Endothelial cell of umbilical vein (primary cell): ENCODE results near the gene JPH2. TPM values are rescaled to one million over a fixed set of nuclear protein-coding genes. Genes with fewer than 3 reads are reported as not detected.

Experiments used
- BruUV-seq: library from RNA; stranded (reverse); fragments of 400-500 nt; replicated peaks from 2 replicates; lab custom pipeline; 2021; lab: Mats Ljungman, UMichigan
- CTCF ChIA-PET: fragments of 300-600, 350-600 bp; sonication (Branson Sonifier 250); formaldehyde crosslinking; loops from one replicate; lab custom pipeline; 2021; ENCODE audit warnings: antibody characterized with exemption, inconsistent platforms; lab: Charles Lee
- POLR2A ChIA-PET: fragments of 300-600, 350-600 bp; sonication (Branson Sonifier 250); formaldehyde crosslinking; loops from one replicate; lab custom pipeline; 2021; ENCODE audit warnings: antibody characterized with exemption, inconsistent platforms; lab: Charles Lee
- DNase-seq: peaks from one replicate; pipeline ENCODE4 v3.0.0-alpha.2; 2011; ENCODE audit warnings: low read depth, low spot score
- FAIRE-seq: peaks from 2 replicates; lab custom pipeline; 2011; peaks lifted over from hg19 to GRCh38; lab: Jason Lieb, UNC
- H2AFZ ChIP-seq: 2 replicates; pipeline ENCODE4 v1.6.0; 2012; ENCODE audit warnings: low read depth, low read length, control low read depth, inconsistent platforms
- H3K27ac ChIP-seq: 2 replicates; pipeline ENCODE4 v1.5.1; 2011; ENCODE audit warnings: low read depth, mild to moderate bottlenecking, control low read depth, low read length, moderate library complexity; ENCODE audit not compliant: insufficient read depth
- H3K27me3 ChIP-seq, 2 experiments: 2 replicates each; pipeline versions ENCODE4 v1.6.0 to v1.6.1; 2011; ENCODE audit warnings: low read length in 2 of 2, mixed read lengths in 1 of 2; ENCODE audit not compliant: control insufficient read depth in 2 of 2, insufficient read depth in 2 of 2
- H3K36me3 ChIP-seq, 2 experiments: 2 replicates in 1 of 2; 3 replicates in 1 of 2; pipeline ENCODE4 v1.5.1; 2011; ENCODE audit warnings: low read length in 2 of 2, mild to moderate bottlenecking in 1 of 2, moderate library complexity in 1 of 2; ENCODE audit not compliant: control insufficient read depth in 2 of 2, insufficient read depth in 2 of 2; ENCODE audit errors: extremely low read depth in 1 of 2
- H3K4me1 ChIP-seq: 3 replicates; pipeline ENCODE4 v1.5.1; 2011; ENCODE audit warnings: mild to moderate bottlenecking, low read length; ENCODE audit not compliant: control insufficient read depth, insufficient read depth; ENCODE audit errors: extremely low read depth
- H3K4me2 ChIP-seq: 2 replicates; pipeline ENCODE4 v1.6.1; 2011; ENCODE audit warnings: low read length, control low read depth, mixed read lengths; ENCODE audit not compliant: insufficient read depth
- H3K4me3 ChIP-seq, 3 experiments: fragments of 200-600 bp in 1 of 3; sonication (generic), shearing (Covaris generic) in 1 of 3; replicated peaks in 1 of 3; 2 replicates each; pipeline ENCODE4 v1.5.1; 2011 to 2016; ENCODE audit warnings: control low read depth in 3 of 3, low read length in 3 of 3, mild to moderate bottlenecking in 2 of 3, inconsistent platforms in 1 of 3, low read depth in 1 of 3, moderate library complexity in 1 of 3; ENCODE audit not compliant: insufficient read depth in 1 of 3
- H3K79me2 ChIP-seq: 2 replicates; pipeline ENCODE4 v1.6.0; 2012; ENCODE audit warnings: low read length, inconsistent platforms; ENCODE audit not compliant: control insufficient read depth, insufficient read depth
- H3K9ac ChIP-seq: replicated peaks from 2 replicates; pipeline ENCODE3; 2011; ENCODE audit warnings: low read length, control low read depth; ENCODE audit not compliant: insufficient read depth; ENCODE audit errors: extremely low read depth
- H3K9me1 ChIP-seq: replicated peaks from 3 replicates; pipeline ENCODE4 v1.6.0; 2011; ENCODE audit warnings: mild to moderate bottlenecking, low read length; ENCODE audit not compliant: control insufficient read depth, insufficient read depth; ENCODE audit errors: extremely low read depth
- H3K9me3 ChIP-seq: replicated peaks from 2 replicates; pipeline ENCODE4 v1.5.1; 2012; ENCODE audit warnings: low read length, inconsistent platforms; ENCODE audit not compliant: control insufficient read depth, insufficient read depth
- H4K20me1 ChIP-seq: replicated peaks from 2 replicates; pipeline ENCODE3; 2011; ENCODE audit warnings: mild to moderate bottlenecking, low read length; ENCODE audit not compliant: control insufficient read depth, insufficient read depth; ENCODE audit errors: extremely low read depth
- CTCF ChIP-seq, 2 donors: IDR thresholded peaks; 1 replicate in 1 of 2; 2 replicates in 1 of 2; pipeline ENCODE4 v1.5.1; 2011; ENCODE audit warnings: low read length in 2 of 2, mild to moderate bottlenecking in 2 of 2, moderate library complexity in 2 of 2, control low read depth in 1 of 2, inconsistent platforms in 1 of 2, low read depth in 1 of 2; ENCODE audit not compliant: insufficient read depth in 1 of 2; ENCODE audit errors: extremely low read depth in 1 of 2
- EZH2 ChIP-seq: IDR thresholded peaks from 2 replicates; pipeline ENCODE4 v1.6.1; 2012; ENCODE audit warnings: borderline replicate concordance, low read depth, mild to moderate bottlenecking, moderate library complexity, low read length, inconsistent platforms; ENCODE audit not compliant: severe bottlenecking
- FOS ChIP-seq: IDR thresholded peaks from 2 replicates; pipeline ENCODE4 v1.6.1; 2011; ENCODE audit warnings: mild to moderate bottlenecking, low read length, moderate library complexity, borderline replicate concordance; ENCODE audit not compliant: insufficient read depth
- GATA2 ChIP-seq: IDR thresholded peaks from 2 replicates; pipeline ENCODE4 v1.7.0; 2011; ENCODE audit warnings: low read depth, mild to moderate bottlenecking, moderate library complexity, mixed read lengths, low read length; ENCODE audit not compliant: insufficient read length, insufficient read depth
- JUN ChIP-seq: IDR thresholded peaks from 2 replicates; pipeline ENCODE4 v1.6.1; 2011; ENCODE audit warnings: borderline replicate concordance, low read depth; ENCODE audit not compliant: insufficient read length, insufficient read depth
- MAX ChIP-seq: IDR thresholded peaks from 2 replicates; pipeline ENCODE4 v1.6.1; 2011; ENCODE audit not compliant: insufficient read depth, insufficient read length
- MYC ChIP-seq: IDR thresholded peaks from one replicate; pipeline ENCODE4 v1.6.1; 2011; ENCODE audit warnings: mild to moderate bottlenecking, low read depth, low read length
- POLR2AphosphoS5 ChIP-seq: IDR thresholded peaks from 2 replicates; pipeline ENCODE4 v1.6.1; 2012; ENCODE audit warnings: low read depth, mild to moderate bottlenecking, control low read depth, low read length, moderate library complexity; ENCODE audit not compliant: insufficient read depth
- dilution Hi-C: fragments of 300-500 bp; cut with MboI; formaldehyde crosslinking; loops from one replicate; pipeline ENCODE4 v1.15.0; 2019; ENCODE audit warnings: low sequenced_read_pairs; ENCODE audit not compliant: extremely low pct_ligation_motif_present
- intact Hi-C: fragments of 100-400 bp; cut with micrococcal nuclease; formaldehyde crosslinking; loops from one replicate; pipeline ENCODE4 v1.10.0; 2022
- polyA plus RNA-seq, 4 experiments: library from polyadenylated mRNA; depleted of rRNA in 3 of 4; stranded (reverse) in 3 of 4; unstranded in 1 of 4; fragments of >200 nt; gene quantifications; 2 replicates each; pipeline versions ENCODE4 v1.2.1 to v1.2.3, GENCODE V29; 2011 to 2012; ENCODE audit warnings: missing spikeins in 1 of 4
- total RNA-seq: library from RNA; stranded (reverse); gene quantifications from 2 replicates; pipeline ENCODE4 v1.2.3, GENCODE V29; 2021

JPH2 gene
- total and polyA plus RNA-seq, 2 donors (not counting 3 experiments of a cell fraction or from before 2014, with no cell fraction given), result not detected

- TF ChIP-seq FOS (no peak), CTCF (IDR thresholded peaks at IDR 0.05; ENCODE audit: extremely low read depth in 1 of 2, insufficient read depth in 1 of 2, low read depth in 1 of 2, low read length in 2 of 2) (no peak), GATA2 (no peak), MAX (no peak), EZH2 (no peak), POLR2AphosphoS5 (no peak), JUN (no peak), MYC (no peak)
- CTCF ChIA-PET, result interaction anchor here (0.6 to 9.7 kb wide), 10 partner anchors 29 to 464 kb away, joined by 3 to 199 read pairs (median 4); partner anchors contain the start of gene FITM2
- peaks cover 0 to 1% of the 10 kb centered on the region in 2 experiments for H3K36me3 ChIP-seq
Measured at GRCh38 chr20:44219170-44219730, 32.3 kb upstream of the JPH2 start.

More at GRCh38 chr20:44219170-44219730, 32.3 kb upstream of the JPH2 start:
- DNase-seq, result no peak
- POLR2A ChIA-PET, result no interaction called here
- no peaks in the 10 kb centered on the region for H3K79me2 ChIP-seq
- no peak overlapping the region for H3K27ac ChIP-seq
- H3K9ac ChIP-seq, result no peak overlapping the region
- dilution Hi-C loops, result no loop called here
- BruUV-seq, result no TSS peak
- H3K9me1 ChIP-seq, result no peaks in the 10 kb centered on the region
- H3K4me1 ChIP-seq, result no peaks in the 10 kb centered on the region
- no peaks in the 10 kb centered on the region for H3K9me3 ChIP-seq
- H3K4me2 ChIP-seq, result no peak overlapping the region
- no peak overlapping the region for H3K4me3 ChIP-seq
- FAIRE-seq, result no peak
- no peaks in the 10 kb centered on the region for H4K20me1 ChIP-seq
- no peaks in the 10 kb centered on the region for H3K27me3 ChIP-seq
- H2AFZ ChIP-seq, result no peak overlapping the region
- intact Hi-C loops, result loop anchor here (10.0 kb wide), 1 partner anchor 264 kb away; no protein-coding TSS in a partner anchor
